CD4-positive, alpha-beta T cell treated with Interleukin-15 for 1 hour (primary cell): Measurements from ENCODE around the gene IL1R2.

ENCODE experiments used
- DNase-seq: peaks from one replicate; pipeline ENCODE4 v3.0.0-alpha.2; 2020

Gene IL1R2

DNA sequence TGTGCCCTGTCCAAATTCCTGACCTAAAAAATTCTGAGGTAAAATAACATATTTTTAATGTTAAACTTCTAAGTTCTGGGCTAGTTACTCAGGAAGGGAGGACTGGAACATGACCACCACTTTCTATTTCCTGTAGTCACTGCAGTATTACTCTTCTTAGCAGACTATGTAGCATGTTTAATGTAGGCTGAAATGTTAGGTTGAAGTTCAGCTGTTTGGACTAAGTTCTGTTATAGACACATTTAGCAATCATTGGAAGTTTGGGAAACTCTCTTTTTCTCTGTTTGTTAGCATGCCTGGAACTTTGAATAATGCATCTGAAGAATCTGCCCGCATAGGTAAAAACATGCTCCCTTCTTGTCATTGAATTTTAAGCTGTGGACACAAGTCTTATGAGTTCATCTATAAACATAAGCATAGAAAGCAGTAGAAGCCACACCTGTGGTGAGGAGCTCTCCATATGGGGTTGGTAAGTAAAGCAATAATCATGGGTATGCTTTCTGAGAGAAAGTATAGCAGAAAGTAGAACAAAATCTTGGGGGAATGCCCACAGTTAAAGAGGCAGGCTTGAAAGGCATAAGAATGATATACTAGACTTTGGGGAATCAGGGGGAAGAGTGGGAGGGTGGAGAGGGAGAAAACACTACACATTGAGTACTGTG lies 52.6 kb downstream of the IL1R2 start:
- no peak for DNase-seq

DNA sequence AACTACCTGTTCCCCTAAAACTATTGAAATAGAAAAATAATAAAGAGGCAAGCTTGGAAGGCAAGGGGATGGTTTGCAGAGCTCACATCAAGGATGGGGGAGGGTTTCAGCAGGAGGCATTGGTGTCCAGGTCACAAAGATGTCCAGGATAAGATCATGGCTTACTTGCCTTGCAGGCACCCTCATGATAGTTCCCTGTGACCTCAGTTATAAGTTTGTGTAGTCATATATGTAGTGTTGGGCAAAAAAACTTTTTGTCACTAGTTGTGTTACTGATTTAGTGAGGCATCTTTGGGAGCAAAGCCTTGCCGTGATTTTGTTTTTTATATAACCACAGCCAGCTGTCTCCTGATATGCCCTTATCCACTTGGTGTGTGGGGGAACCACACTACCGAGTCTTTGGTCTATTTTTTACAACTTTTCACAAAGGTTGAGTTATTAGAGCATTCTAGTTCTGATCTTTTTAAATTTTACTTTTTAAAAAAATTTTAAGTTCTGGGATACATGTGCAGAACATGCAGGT lies 53.3 kb downstream of the IL1R2 start:
- no peak for DNase-seq

DNA sequence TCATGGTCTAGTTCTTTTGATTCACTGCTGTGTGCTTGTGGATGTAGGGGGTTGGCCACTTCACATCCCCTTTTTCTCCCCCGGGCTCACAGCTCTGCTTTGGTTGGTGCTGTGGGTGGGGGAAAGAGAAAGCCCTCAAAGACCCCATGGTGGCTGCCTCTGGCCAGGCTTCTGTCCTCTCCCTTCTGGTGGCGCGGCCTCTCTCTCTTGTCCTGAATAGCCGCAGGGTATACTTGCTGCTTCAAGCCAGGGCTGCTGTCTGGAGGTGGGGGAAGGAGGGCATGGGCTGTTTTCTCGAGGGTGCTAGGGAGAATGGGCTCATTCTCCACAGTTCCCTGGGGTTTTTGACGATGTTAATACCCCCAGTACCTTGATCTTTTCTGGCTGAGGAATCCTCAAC lies 53.9 kb downstream of the IL1R2 start:
- DNase-seq, result no peak

DNA sequence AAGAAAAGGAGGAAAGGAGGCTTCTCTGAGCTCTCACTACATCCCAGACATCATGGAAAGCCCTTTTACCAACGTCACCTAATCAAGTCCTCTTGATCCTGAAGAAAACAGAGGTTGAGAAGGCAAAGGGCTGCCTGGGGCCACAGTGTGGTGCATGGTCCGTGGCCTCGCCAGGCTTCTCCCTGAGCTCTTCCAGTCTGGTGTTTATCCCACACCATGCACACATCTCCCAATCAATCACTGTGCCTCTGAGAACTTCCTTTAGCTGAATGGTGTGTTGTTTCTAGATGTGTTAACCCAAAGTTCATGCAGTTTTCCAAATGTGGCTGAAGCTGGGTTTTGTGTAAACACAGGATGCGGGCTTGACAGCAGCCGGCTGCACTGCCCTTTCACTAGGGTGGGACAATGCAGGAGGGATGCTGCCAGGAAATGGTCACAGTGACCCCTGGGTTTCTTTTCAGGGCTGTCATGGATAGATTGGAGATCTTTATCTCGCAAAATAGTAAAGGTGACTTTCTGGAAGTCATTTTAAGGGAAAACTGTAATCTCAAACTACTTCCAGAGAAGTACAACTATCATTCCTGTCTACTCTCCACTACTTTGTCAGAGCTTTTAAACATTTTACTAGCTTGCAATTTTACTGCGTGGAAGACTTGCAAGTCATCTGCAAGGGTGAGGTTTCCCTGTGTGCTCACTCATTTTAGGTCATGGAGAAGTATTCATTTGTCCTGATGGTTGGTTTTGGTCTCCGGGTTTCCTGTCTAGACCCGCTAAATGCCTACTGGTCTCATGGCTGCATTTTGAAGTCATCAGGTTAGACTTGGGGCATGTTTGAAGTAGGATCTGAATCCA lies 54.6 kb downstream of the IL1R2 start:
- DNase-seq, result no peak

DNA sequence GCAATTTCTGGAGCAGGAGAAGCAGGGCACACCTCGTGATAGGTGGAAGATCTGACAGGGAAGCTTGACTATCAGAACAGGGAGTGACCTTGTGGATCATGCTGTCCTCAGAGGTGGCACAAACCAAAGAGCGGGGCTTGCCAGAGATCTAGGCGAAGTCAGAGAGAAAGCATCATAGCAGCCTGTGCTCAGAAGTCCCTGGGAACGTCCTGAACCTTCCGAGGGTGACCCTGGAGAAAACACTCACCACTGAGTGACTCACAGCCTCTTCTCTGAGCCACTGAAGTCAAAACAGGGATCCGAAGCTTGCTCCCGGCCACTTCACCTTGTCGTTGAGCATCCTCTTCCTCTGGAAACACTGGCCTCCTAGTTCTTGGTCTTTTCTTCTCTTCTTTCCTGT lies 56.7 kb downstream of the IL1R2 start:
- DNase-seq, result no peak

DNA sequence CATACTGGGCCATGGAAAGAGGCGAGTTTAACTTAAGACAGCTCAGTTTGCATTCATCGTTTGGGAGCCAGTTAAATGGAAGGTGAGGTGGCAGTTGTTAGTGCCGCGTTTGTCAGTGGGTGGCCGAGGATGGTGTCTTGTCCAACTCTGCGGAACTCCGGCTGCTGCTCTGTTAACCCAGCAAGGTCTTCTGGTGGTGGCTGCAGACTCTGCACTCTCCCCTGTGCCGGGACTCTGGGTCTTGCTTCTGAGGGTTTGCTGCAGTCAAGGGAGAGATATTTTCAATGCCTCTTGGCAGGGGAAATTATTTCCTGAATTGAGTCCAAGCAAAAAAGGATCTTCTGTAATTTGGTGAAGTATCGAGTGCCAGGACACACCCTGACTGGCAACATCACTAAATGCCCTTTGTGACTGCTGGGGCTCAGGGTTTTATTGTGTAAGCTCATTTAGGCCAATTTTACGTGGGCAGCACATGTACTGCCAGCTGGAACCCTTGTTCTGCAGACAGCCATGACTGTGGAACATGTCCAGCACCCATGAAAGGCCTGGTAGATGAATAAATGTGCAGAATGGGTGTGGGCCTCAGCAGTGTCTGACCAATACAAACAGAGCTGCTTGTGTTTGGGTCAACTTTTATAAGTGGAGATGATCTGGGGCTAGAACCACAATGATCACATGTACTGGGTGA lies 58.1 kb downstream of the IL1R2 start:
- no peak for DNase-seq

DNA sequence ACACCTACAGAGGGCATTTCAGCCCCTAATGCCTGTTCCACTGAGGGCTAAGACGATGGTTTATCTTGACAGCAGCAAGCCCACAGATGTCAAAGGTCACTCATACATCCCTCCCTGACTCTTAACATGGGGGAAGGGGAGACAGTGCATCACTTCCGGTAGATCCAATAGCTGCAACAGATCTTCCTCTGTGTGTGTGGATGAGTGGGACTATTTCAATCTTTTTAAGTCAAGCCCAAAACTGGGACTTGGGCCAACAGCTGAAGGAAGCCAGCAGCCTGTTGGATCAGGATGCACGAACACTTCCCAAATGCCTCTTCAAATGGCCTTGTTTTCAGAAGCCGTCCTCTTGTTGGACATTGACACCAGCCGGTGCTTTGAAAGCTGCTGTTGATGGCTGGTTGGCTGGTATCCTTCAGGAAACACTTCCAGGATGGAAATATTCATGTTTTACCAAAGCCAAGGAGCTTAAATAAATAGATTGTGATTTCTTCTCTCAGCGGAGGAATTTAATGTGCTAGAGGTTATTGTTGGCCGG lies 59.2 kb downstream of the IL1R2 start:
- no peak for DNase-seq

DNA sequence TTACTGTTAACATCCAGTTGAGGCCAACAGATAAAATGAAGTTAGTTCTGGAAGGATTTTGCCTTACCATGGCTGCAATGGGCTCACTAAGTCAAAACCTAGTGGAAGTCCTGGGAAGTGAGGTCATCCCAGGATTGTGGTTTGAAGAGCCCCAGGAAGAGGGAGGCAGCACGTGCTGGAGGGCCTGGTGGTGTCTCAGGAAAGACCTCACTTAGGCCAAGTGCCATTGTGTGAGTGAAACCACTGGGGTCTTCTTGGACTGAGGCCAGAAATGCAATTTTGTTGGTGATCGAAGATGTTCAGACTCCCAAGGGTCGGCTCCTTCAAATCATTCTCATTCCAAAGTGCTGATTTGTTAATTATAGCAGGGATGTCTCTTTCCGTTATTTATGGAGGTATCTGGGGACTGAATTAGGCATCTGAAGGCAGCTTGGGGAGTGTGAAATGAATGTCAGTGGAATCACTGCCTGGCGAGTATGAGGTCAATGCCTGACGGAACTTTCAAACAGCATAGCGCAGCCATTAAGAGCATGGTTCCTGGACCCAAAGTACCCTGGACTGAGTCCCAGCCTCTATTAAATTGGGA lies 60.0 kb downstream of the IL1R2 start:
- no peak for DNase-seq

DNA sequence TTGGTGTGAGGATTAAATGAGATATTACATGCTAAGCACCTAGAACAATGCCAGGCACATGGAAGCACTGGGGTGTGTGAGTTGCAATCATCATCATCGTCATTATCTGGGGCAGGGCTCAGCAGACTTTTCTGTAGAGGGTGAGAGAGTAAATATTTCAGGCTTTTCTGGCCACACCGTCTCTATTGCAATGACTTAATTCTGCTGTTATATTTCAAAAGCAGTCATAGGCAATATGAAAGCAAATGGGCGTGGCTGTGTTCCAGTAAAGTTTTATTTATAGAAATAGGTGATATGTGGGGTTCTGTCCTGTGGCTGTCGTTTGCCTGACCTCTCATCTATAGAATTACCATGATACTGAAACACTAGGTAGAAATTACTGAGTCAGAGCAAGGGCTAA lies 60.6 kb downstream of the IL1R2 start:
- DNase-seq, result no peak

DNA sequence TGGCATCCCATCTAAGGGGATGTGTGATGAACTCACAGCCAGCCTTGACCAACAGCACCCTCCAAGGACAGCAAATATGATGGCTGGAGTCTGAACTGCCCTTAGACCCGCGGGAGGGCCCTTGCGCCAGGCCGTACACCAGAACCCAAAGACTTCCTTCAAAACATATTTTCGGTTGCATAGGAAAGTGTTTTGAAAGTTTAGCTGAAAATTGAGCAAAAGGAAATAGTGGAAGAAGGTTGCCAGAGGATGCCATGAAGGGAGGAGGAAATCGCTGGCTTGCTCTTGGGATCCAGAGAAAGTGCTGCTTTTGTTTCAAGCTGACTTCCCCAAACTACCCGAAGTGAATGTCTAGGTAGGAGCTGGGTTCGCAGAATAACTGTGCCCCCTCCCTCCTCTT lies 61.3 kb downstream of the IL1R2 start:
- DNase-seq, result no peak

DNA sequence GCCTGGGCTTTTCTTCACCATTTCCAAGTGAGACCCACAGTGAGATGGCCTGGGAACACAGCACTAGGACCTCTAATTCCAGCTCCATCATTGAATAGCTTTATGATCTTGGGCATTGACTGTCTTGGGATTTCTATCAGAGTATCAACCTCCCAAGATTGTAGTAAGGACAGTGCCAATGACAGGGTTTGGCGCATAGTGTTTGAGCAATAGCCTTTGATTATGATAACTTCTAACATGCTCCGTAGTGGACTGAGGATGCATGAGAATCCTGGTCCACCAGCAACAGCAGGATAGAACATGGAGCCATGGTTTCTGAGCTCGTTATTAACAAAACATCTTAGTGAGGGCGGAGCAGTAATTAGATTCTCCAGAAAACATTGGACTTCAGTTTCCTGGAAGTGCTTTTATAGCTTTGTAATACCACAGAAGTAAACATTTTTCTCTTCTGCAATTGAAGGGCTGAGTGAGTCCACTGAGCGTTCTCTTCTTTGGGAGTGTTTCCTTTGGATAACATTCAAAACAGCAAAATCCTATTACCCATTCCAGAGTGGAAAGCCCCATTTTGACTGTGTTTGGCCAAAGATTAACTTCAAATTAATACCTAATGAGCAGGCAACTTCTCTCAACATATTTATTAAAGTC lies 63.7 kb downstream of the IL1R2 start:
- no peak for DNase-seq

DNA sequence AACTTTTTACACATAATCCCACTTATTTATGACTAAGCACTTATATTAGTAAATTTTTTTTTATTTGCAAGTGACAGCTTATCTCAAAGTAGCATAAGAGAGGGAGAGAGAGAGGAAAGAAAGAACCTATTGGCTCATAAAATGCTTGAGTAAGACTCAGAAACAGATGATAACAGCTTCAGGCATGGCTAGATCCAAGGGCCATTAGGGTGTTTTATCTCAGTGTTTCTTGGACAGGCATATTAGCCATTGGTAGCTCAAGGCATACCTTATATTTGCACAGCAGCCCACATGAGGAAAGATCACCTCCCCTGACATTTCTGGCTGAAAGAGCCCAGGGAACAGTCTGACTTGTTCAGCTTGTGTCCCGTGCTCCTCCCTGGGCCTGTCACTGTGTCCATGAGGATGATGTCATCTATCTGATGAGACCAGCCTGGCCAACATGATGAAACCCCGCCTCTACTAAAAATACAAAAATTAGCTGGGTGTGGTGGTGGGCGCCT lies 64.4 kb downstream of the IL1R2 start:
- no peak for DNase-seq

DNA sequence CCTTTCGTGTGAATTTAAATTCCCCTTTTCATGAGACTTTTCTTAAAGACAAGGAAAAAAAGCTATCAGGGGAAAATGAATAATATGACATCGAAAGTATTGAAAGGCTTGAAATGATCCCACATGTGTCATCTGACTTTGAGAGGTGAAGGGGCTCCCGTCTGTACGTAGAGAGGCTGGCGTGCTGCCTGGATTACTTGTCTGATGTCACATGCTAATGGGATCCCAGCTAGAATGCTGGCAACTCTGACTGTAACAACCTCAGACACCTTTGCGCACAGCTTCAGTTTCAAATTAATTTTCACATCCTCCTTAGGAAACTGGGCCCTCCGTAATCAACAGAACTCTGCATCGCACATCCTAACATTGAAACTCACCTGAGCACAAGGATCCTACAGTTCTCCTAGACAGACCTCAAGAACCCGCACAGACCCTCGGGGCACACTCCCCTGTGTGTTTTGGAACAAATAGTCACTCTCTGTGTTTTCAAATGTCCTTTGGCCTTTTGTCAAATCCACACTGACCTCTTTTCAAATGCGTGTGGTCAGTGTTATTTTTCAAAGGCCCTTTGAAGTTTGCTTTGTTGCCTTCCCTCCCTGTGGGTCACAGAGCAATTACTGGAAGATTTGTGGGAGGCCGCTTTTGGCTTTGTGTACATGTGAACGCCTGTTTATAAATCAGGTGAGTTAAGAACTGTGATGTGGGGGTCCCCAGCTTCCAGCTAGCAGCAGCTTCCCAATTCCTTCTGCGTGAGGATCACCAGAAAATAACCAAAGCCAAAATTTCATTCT lies 65.9 kb downstream of the IL1R2 start:
- DNase-seq, result no peak

DNA sequence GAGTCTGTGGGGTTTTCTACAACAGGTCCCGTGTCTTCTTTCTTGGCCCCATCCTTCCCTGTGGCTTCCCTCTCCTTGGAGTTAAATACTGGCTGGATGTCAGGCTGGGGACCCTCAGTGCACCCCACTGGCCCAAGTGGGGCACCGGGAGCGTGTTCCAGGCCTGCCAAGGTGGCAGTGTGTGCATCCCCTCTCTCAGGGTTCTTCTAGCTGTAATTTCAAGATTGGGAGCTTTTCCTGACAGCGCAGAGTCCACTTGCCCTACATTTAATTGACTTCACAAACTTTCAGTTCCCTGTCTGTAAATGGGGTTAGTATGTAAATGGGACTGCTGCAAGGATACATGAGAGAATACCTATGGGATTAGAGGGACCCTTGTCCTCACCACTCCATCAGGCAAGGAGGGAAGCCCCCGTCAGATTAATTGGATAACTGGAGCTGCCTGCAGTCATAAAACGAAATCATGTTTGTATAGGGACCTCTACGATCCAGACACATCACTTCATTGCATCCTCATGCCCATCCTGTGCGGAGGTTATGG lies 66.6 kb downstream of the IL1R2 start:
- DNase-seq, result no peak

DNA sequence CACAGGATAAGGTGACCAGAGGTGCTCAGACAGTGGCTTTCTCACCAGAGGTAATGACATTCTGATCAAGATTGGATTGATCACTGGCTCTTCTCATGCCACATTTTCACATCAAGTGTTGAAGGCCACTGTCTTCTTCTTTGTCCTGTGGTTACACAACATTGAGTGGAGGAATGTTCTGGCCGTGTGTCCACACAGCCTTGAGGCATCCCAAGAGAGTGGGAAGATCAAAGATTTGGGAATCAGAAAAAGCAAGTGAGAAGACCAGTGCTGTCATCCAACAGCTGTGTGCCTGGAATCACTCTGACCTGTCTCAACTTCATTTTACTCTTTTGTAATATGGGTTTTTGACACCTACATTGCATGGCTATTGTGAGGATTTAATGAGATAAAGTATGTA lies 67.4 kb downstream of the IL1R2 start:
- no peak for DNase-seq

DNA sequence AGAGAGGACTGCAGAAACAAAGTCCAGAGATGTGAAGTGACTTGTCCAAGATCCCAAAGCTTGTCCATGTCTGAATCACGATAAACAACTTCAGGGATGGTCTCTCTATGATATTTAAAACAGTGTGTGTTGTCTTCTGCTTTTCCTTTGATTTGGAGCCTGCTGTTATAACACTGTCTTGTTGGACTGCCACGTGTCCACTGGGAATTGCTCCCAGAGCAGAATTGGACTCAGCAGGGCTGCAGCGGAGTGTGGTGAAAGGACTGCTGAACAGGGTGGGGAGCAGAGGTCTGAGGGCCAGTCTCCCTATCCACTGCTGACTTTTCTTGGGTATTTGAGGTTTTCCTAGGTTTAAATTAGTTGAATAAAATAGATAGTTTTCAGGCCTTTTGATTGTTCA lies 68.3 kb downstream of the IL1R2 start:
- DNase-seq, result no peak

DNA sequence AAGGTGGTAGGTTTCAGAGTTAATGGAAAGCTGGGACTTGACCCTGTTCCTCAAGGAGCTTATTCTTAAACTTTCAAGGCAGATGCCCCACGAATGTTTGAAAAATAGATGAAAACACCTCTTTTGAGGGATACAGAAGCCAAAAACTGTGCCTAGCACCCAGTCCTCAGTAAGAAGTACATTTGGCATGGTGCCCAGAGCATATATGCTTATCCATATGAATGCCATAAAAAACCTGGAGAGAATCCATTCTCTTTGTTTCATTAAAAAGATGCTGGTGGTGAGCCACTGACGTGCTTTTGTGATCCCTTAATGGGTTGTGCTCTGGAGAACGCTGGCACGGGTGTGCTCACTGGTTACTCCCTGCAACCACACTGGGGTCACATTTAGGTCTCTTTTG lies 69.0 kb downstream of the IL1R2 start:
- no peak for DNase-seq

DNA sequence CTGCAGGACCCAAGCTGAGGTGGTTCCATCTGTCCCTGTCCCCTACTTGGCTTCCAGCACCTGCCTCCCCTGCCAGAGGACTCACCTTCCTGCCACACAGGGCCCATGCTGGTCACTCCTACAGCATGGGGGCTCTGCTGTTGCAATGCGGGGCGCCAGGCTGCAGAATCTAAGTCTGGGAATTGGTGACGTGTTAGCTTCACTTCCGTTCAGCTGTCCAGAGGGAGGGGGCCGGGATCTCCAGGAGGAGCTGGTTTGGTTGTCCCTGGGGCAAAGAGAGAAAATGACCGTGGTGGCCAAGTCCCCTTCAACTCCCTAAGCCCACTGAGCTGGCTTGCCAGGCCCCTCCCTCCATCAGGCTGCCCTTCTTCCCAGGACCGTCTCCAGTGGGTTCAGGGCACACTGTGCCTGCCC lies 69.5 kb downstream of the IL1R2 start:
- no peak for DNase-seq

DNA sequence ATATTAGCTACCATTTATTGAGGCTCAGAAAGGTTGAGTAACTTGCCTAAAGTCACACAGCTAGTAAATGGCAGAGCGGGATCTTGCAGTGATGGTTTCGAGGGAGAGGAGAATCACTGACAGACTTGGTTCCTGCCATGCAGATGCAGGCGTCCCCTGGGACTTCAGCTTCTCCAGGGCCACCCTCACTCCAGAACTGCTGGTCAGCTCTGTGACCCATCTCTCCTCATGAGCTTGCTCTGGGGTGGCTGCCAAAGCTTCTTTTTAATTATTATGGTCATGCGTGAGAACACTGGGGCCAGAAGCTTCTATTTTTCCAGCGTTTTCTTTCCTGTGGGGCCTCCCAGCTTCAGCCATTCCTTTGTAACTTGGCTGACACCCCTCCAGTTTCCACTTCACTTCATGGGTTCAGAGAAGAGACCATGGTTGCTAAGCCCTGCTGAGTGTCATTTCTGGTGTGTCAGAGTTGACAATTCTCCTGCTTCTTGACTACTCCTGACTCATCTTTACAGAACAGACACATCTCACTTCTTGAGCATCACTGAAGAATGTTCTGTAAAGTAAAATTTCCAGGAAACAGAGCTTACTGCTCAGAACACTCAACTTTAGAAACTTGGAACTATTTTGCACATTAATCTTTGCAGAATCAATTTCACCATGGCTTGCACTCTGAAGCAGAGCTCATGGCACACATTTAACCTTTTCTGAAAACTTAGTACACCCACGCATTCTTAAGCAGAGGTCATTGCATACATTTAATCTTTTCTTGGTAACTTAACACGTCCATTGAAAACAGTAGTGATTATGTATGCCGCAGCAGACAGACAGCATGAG lies 70.4 kb downstream of the IL1R2 start:
- no peak for DNase-seq

DNA sequence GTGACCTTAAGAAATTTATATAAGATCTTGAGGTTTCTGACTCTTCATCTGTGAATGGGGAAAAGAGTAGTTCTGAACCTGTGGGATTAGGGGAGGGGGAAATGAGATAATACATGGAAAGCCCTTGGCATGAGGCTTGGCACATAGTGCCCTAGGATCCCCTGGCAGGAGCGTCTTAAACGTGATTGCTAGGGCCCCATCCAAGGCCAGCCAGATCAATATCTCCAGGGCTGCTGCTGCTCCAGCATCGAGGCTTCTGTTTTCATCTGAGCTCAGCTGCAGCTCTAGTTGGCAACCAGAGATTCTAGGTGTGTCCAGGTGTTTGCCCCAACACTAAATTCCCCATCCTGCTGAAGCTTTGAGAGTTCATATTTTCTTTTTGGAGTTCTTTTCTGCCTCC lies 71.0 kb downstream of the IL1R2 start:
- no peak for DNase-seq
